Activated CD8-positive, alpha-beta memory T cell treated with anti-CD3 and anti-CD28 coated beads for 24 hours (primary cell): ENCODE results near the gene MGAT4B.
A peak's percentile ranks its signal among the peaks of the same experiment; 100 is the strongest.

Experiments
- DNase-seq: peaks from one replicate; pipeline ENCODE4 v3.0.0-alpha.2; 2020

The MGAT4B gene

GRCh38 chr5:179767496-179768100 is 39.1 kb downstream of the MGAT4B start:
- no peak for DNase-seq

GRCh38 chr5:179766726-179767455 is 39.8 kb downstream of the MGAT4B start:
- no peak for DNase-seq

- no peak for DNase-seq
These were observed 40.5 kb downstream of the MGAT4B start for GRCh38 chr5:179766021-179766725.

- DNase-seq: no peak
These were observed 41.3 kb downstream of the MGAT4B start for GRCh38 chr5:179765400-179765799.

- DNase-seq: no peak
These were observed 42.6 kb downstream of the MGAT4B start for GRCh38 chr5:179764056-179764455.

GRCh38 chr5:179763215-179763945 is 43.3 kb downstream of the MGAT4B start:
- DNase-seq: peak; percentile 67

- no peak for DNase-seq
These were observed 43.9 kb downstream of the MGAT4B start for GRCh38 chr5:179762781-179763176.

- DNase-seq: no peak
These were observed 44.4 kb downstream of the MGAT4B start for GRCh38 chr5:179762079-179762780.

GRCh38 chr5:179759581-179760551 is 46.8 kb downstream of the MGAT4B start:
- no peak for DNase-seq

GRCh38 chr5:179758955-179759354 is 47.7 kb downstream of the MGAT4B start:
- no peak for DNase-seq

GRCh38 chr5:179755022-179755421 is 51.6 kb downstream of the MGAT4B start:
- DNase-seq: no peak

GRCh38 chr5:179753971-179754370 is 52.7 kb downstream of the MGAT4B start:
- DNase-seq: no peak

- DNase-seq: no peak
These were observed 56.7 kb downstream of the MGAT4B start for GRCh38 chr5:179749857-179750508.

GRCh38 chr5:179747811-179748210 is 58.9 kb downstream of the MGAT4B start:
- no peak for DNase-seq
